Lower leg skin (tissue), 3 donors: ENCODE data around the gene TIPRL.

Experiments
- POLR2A ChIP-seq, 2 donors: fragments of 450-650 bp; IDR thresholded peaks; one replicate each; pipeline ENCODE4 v1.6.1; 2016 to 2017; ENCODE audit warnings: antibody characterized with exemption in 2 of 2, mild to moderate bottlenecking in 1 of 2, moderate library complexity in 1 of 2
- TF ChIP-seq, protein P1 (sequence below), 3 donors: fragments of 450-650 bp; IDR thresholded peaks; one replicate each; pipeline ENCODE4 v1.5.1; 2016; ENCODE audit warnings: antibody characterized with exemption in 3 of 3, mild to moderate bottlenecking in 3 of 3, moderate library complexity in 2 of 3

DNA sequence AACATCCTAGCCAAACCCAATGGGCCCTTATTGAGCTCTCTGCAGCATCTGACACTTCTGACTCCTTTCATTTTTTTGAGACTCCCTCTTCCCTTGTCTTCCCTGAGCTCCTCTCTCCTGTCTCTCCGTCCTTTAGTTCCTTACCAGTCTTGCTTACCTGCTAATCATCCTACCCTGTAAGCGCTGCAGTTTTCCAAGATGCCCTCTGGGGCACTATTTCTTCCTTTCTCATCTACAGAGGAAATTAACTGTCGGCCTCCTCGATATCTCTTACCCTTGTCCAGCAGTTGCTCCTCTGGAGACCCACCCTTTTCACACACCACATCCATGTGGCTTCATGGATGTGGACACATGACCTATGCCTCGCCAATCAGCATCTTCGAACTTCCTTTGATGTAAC, 48.8 kb upstream of the TIPRL start:
- TF ChIP-seq, protein P1, sequence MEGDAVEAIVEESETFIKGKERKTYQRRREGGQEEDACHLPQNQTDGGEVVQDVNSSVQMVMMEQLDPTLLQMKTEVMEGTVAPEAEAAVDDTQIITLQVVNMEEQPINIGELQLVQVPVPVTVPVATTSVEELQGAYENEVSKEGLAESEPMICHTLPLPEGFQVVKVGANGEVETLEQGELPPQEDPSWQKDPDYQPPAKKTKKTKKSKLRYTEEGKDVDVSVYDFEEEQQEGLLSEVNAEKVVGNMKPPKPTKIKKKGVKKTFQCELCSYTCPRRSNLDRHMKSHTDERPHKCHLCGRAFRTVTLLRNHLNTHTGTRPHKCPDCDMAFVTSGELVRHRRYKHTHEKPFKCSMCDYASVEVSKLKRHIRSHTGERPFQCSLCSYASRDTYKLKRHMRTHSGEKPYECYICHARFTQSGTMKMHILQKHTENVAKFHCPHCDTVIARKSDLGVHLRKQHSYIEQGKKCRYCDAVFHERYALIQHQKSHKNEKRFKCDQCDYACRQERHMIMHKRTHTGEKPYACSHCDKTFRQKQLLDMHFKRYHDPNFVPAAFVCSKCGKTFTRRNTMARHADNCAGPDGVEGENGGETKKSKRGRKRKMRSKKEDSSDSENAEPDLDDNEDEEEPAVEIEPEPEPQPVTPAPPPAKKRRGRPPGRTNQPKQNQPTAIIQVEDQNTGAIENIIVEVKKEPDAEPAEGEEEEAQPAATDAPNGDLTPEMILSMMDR (IDR thresholded peaks at IDR 0.05): no peak
- no peak for TF ChIP-seq POLR2A (IDR thresholded peaks at IDR 0.05)
